DND-41 (cell line): ENCODE measurements around the gene EXOG.

Experiments
- ATAC-seq: fragments of 200-7000 bp; cut with Tn5 transposase; 3 replicates; pipeline ENCODE4 v1.9.1; 2021; ENCODE audit warnings: low read depth; ENCODE audit not compliant: insufficient read depth
- DNase-seq: peaks from one replicate; pipeline ENCODE4 v3.0.0-alpha.2; 2020
- H2AFZ ChIP-seq: 2 replicates; pipeline ENCODE4 v1.6.0; 2012; ENCODE audit warnings: low read depth, low read length
- H3K27ac ChIP-seq: 2 replicates; pipeline ENCODE4 v1.5.1; 2012; ENCODE audit warnings: low read length, inconsistent platforms
- H3K27me3 ChIP-seq: fragments of 200-600 bp; sonication (generic); 2 replicates; pipeline ENCODE4 v1.6.0; 2012; ENCODE audit warnings: low read length, mild to moderate bottlenecking, inconsistent platforms; ENCODE audit not compliant: insufficient read depth, poor library complexity
- H3K36me3 ChIP-seq: 2 replicates; pipeline ENCODE4 v1.5.1; 2012; ENCODE audit warnings: low read length, inconsistent platforms; ENCODE audit not compliant: insufficient read depth
- H3K4me1 ChIP-seq: 2 replicates; pipeline ENCODE4 v1.5.1; 2012; ENCODE audit warnings: mild to moderate bottlenecking, low read length; ENCODE audit not compliant: insufficient read depth
- H3K4me2 ChIP-seq: 2 replicates; pipeline ENCODE4 v1.6.0; 2012; ENCODE audit warnings: mild to moderate bottlenecking, moderate library complexity, low read length, inconsistent platforms; ENCODE audit not compliant: insufficient read depth
- H3K4me3 ChIP-seq, 2 experiments: fragments of 200-600 bp in 1 of 2; shearing (Covaris generic) in 1 of 2; 2 replicates each; pipeline ENCODE4 v1.5.1; 2012 to 2016; ENCODE audit warnings: inconsistent platforms in 2 of 2, low read length in 2 of 2, mild to moderate bottlenecking in 2 of 2, low read depth in 1 of 2, moderate library complexity in 1 of 2
- H3K79me2 ChIP-seq: 2 replicates; pipeline ENCODE4 v1.6.0; 2012; ENCODE audit warnings: low read length, inconsistent platforms; ENCODE audit not compliant: insufficient read depth
- H3K9ac ChIP-seq: 2 replicates; pipeline ENCODE4 v1.6.0; 2012; ENCODE audit warnings: low read depth, mild to moderate bottlenecking, inconsistent platforms, low read length, moderate library complexity
- H3K9me3 ChIP-seq: 2 replicates; pipeline ENCODE4 v1.5.1; 2012; ENCODE audit warnings: low read length, moderate library complexity, mild to moderate bottlenecking, inconsistent platforms; ENCODE audit not compliant: insufficient read depth, severe bottlenecking
- H4K20me1 ChIP-seq: 2 replicates; pipeline ENCODE4 v1.6.0; 2012; ENCODE audit warnings: low read length; ENCODE audit not compliant: insufficient read depth
- CTCF ChIP-seq: IDR thresholded peaks from 2 replicates; pipeline ENCODE4 v1.5.1; 2012; ENCODE audit warnings: borderline replicate concordance, low read length, moderate library complexity, mild to moderate bottlenecking; ENCODE audit not compliant: poor library complexity, severe bottlenecking; ENCODE audit errors: extremely low read depth
- EZH2 ChIP-seq: IDR thresholded peaks from 3 replicates; pipeline ENCODE4 v1.6.1; 2012; ENCODE audit warnings: borderline replicate concordance, low read depth, mild to moderate bottlenecking, moderate library complexity, low read length, inconsistent platforms; ENCODE audit not compliant: severe bottlenecking

The EXOG gene

GRCh38 chr3:38465588-38466154, 30.5 kb upstream of the EXOG start:
- no peak overlapping the region for H3K4me2 ChIP-seq
- H3K4me1 ChIP-seq: no peaks in the 10 kb centered on the region
- H2AFZ ChIP-seq: no peak overlapping the region
- H3K27me3 ChIP-seq: no peaks in the 10 kb centered on the region
- ATAC-seq: no peak
- peaks cover 90% of the 10 kb centered on the region for H3K79me2 ChIP-seq
- DNase-seq: no peak
- no peak overlapping the region for H3K27ac ChIP-seq
- H3K36me3 ChIP-seq: no peaks in the 10 kb centered on the region
- no peak for TF ChIP-seq CTCF
- TF ChIP-seq EZH2: no peak
- H3K9me3 ChIP-seq: peaks cover 32% of the 10 kb centered on the region
- peaks cover 19% of the 10 kb centered on the region for H4K20me1 ChIP-seq
- no peak overlapping the region for H3K4me3 ChIP-seq
- no peak overlapping the region for H3K9ac ChIP-seq

GRCh38 chr3:38468765-38469164, 27.4 kb upstream of the EXOG start:
- peaks cover 27% of the 10 kb centered on the region for H4K20me1 ChIP-seq
- H3K4me2 ChIP-seq: no peak overlapping the region
- H3K4me3 ChIP-seq: no peak overlapping the region
- H3K9ac ChIP-seq: no peak overlapping the region
- H3K36me3 ChIP-seq: no peaks in the 10 kb centered on the region
- no peaks in the 10 kb centered on the region for H3K27me3 ChIP-seq
- DNase-seq (no peak), ATAC-seq (no peak)
- no peak overlapping the region for H2AFZ ChIP-seq
- TF ChIP-seq EZH2 (no peak), CTCF (no peak)
- H3K9me3 ChIP-seq: peaks cover 31% of the 10 kb centered on the region
- peaks cover 93% of the 10 kb centered on the region for H3K79me2 ChIP-seq
- no peaks in the 10 kb centered on the region for H3K4me1 ChIP-seq
- no peak overlapping the region for H3K27ac ChIP-seq

- Histone ChIP-seq H3K4me3 (no peak overlapping the region), H3K4me2 (no peak overlapping the region), H3K4me1 (no peaks in the 10 kb centered on the region), H3K9ac (no peak overlapping the region), H3K79me2 (peaks cover 92% of the 10 kb centered on the region), H3K27me3 (no peaks in the 10 kb centered on the region), H4K20me1 (peaks cover 37% of the 10 kb centered on the region), H3K36me3 (no peaks in the 10 kb centered on the region), H3K27ac (no peak overlapping the region), H3K9me3 (peaks cover 29% of the 10 kb centered on the region), H2AFZ (no peak overlapping the region)
- no peak for ATAC-seq
- TF ChIP-seq CTCF: no peak
- DNase-seq: no peak
Measured at GRCh38 chr3:38469852-38470251, 26.3 kb upstream of the EXOG start.
